ENCODE measurements around the gene TRIM29. TPM values are rescaled to one million over a fixed set of nuclear protein-coding genes. Genes with fewer than 3 reads are reported as not detected.

TRIM29 gene
- total and polyA plus RNA-seq, 2 donors from 2014 or later = 0.65 to 32.9 TPM

DNA sequence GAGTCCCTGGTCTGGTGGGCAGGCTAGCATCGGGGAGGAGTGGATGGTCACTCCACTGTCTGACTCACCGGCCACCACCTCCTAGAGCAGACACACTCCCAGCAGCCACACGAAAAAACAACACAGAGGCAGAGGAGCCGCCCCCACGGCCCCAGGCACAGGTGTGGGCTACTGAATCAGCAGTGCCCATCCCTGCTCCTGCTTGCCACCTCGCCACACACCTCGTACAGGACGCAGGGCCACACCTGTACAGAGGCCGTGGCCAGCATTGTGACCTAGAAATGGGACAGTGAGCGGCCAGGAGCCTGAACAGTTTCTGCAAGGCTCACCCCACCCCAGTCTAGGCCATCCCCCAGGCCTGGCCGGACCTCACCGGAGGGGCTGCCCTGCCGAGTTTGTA is 14.0 kb downstream of the TRIM29 start:
- no peaks in the 10 kb centered on the region for H3K27me3 ChIP-seq (ENCODE audit: control insufficient read depth, insufficient read depth, low read length)
- FAIRE-seq (no peak), DNase-seq (no peak)
- no peak overlapping the region for H3K27ac ChIP-seq (ENCODE audit: low read depth in 2 of 2, low read length in 2 of 2)
- intact Hi-C loops (cut with DNase I) = no loop called here
- TF ChIP-seq, protein P1, sequence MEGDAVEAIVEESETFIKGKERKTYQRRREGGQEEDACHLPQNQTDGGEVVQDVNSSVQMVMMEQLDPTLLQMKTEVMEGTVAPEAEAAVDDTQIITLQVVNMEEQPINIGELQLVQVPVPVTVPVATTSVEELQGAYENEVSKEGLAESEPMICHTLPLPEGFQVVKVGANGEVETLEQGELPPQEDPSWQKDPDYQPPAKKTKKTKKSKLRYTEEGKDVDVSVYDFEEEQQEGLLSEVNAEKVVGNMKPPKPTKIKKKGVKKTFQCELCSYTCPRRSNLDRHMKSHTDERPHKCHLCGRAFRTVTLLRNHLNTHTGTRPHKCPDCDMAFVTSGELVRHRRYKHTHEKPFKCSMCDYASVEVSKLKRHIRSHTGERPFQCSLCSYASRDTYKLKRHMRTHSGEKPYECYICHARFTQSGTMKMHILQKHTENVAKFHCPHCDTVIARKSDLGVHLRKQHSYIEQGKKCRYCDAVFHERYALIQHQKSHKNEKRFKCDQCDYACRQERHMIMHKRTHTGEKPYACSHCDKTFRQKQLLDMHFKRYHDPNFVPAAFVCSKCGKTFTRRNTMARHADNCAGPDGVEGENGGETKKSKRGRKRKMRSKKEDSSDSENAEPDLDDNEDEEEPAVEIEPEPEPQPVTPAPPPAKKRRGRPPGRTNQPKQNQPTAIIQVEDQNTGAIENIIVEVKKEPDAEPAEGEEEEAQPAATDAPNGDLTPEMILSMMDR (IDR thresholded peaks at IDR 0.05; ENCODE audit: borderline replicate concordance, extremely low read depth, insufficient read depth) = no peak
- no peak overlapping the region for H3K4me3 ChIP-seq (ENCODE audit: low read length in 3 of 3)
- H3K9me3 ChIP-seq (ENCODE audit: control insufficient read depth in 2 of 3, insufficient read depth in 1 of 3, low read length in 3 of 3) = no peaks in the 10 kb centered on the region
- H3K4me1 ChIP-seq (ENCODE audit: control insufficient read depth in 2 of 3, insufficient read depth in 2 of 3, low read depth in 1 of 3, low read length in 3 of 3) = peaks cover 0 to 4% (median 0%) of the 10 kb centered on the region in 3 donors
- H3K36me3 ChIP-seq (ENCODE audit: control insufficient read depth in 2 of 3, insufficient read depth in 3 of 3, low read length in 3 of 3) = no peaks in the 10 kb centered on the region
- H3K9ac ChIP-seq (ENCODE audit: low read length in 3 of 3) = no peak overlapping the region

DNA sequence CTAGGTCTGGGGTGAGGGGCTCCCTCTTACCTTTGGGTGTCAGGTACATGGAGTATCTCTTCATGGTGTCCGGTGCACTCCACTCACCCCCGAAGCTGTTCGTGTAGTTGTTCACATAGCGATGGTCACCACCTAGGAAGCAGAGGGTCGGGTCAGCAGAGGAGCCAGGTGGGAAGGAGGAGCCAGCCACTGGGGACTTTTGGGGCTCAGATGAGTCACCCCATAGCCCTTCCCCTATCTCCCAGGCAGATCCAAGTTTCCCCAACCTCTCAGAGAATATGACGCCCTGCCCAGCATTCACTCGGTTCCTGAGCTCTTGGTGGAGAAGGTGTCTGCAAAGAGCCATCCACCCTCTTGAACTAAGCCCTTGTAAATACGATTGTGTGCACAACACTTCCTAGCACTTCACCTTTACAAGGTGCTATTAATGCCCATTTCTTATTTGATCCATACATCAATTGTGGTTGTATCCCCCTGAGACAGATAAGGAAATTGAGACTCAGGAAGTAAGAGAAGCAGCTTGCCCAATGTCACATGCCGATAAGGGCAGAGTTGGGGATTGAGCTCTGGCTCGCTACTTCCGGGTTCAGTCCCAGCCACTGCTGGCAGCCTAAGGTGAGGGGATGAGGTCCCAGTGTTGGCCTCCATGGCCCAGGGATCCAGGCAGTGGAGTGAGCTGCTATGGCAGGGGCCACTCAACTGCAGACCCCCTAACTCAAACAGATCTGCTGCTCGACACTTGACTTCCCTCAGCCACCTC is 14.8 kb downstream of the TRIM29 start:
- Histone ChIP-seq H3K9ac (ENCODE audit: low read length in 3 of 3) (no peak overlapping the region), H3K27ac (ENCODE audit: low read depth in 2 of 2, low read length in 2 of 2) (peak overlapping the region in 1 of 2 donors; percentile 9), H3K36me3 (ENCODE audit: control insufficient read depth in 2 of 3, insufficient read depth in 3 of 3, low read length in 3 of 3) (no peaks in the 10 kb centered on the region), H3K9me3 (ENCODE audit: control insufficient read depth in 2 of 3, insufficient read depth in 1 of 3, low read length in 3 of 3) (no peaks in the 10 kb centered on the region), H3K27me3 (ENCODE audit: control insufficient read depth, insufficient read depth, low read length) (no peaks in the 10 kb centered on the region), H3K4me3 (ENCODE audit: low read length in 3 of 3) (no peak overlapping the region), H3K4me1 (ENCODE audit: control insufficient read depth in 2 of 3, insufficient read depth in 2 of 3, low read depth in 1 of 3, low read length in 3 of 3) (peaks cover 0 to 4% (median 0%) of the 10 kb centered on the region in 3 donors)
- intact Hi-C loops (cut with DNase I) = no loop called here
- DNase-seq (no peak), FAIRE-seq (no peak)
- TF ChIP-seq, protein P1 (IDR thresholded peaks at IDR 0.05; ENCODE audit: borderline replicate concordance, extremely low read depth, insufficient read depth) = no peak

DNA sequence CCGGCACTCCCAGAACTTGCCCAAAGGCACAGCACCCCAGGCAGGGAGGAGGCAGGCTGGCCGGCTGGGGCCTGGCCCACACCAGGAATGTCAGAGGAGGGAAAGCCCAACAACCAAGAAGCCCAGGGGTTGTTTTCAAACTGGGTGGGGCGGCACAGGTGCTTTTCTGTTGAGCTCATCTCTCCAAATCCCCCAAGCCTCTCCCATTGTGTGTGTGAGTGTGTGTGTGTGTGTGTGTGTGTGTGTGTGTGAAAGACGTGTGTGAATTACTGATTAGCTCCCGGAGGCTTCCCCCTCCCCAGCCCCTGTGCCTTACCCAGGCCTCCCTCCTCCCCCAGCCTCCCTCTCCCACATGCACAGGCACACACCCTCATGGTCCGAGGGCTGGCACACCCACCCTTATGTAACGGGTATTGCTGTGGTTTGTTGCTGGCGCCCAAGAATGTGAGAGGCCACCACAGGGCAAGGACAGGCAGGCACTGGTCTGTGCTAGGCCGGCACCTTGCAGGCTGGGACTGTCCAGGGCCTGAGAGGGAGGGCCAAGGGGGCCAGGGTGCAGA is 15.9 kb downstream of the TRIM29 start:
- no peaks in the 10 kb centered on the region for H3K9me3 ChIP-seq (ENCODE audit: control insufficient read depth in 2 of 3, insufficient read depth in 1 of 3, low read length in 3 of 3)
- H3K36me3 ChIP-seq (ENCODE audit: control insufficient read depth in 2 of 3, insufficient read depth in 3 of 3, low read length in 3 of 3) = no peaks in the 10 kb centered on the region
- H3K9ac ChIP-seq (ENCODE audit: low read length in 3 of 3) = no peak overlapping the region
- peak overlapping the region in 1 of 2 donors; percentile 9 for H3K27ac ChIP-seq (ENCODE audit: low read depth in 2 of 2, low read length in 2 of 2)
- peaks cover 0 to 4% (median 0%) of the 10 kb centered on the region in 3 donors for H3K4me1 ChIP-seq (ENCODE audit: control insufficient read depth in 2 of 3, insufficient read depth in 2 of 3, low read depth in 1 of 3, low read length in 3 of 3)
- no peaks in the 10 kb centered on the region for H3K27me3 ChIP-seq (ENCODE audit: control insufficient read depth, insufficient read depth, low read length)
- intact Hi-C loops (cut with DNase I) = no loop called here
- DNase-seq = peak in 3 of 5 donors; percentile 29 to 91 (median 33)
- no peak overlapping the region for H3K4me3 ChIP-seq (ENCODE audit: low read length in 3 of 3)
- TF ChIP-seq, protein P1 (IDR thresholded peaks at IDR 0.05; ENCODE audit: borderline replicate concordance, extremely low read depth, insufficient read depth) = no peak
- no peak for FAIRE-seq

Data from kidney (tissue), 14 donors.